GM19035 (cell line): ENCODE results near the gene GNAZ.

Source experiments
- ATAC-seq: cut with Tn5 transposase; IDR thresholded peaks from one replicate; pipeline ENCODE4 v1.9.1; 2021; ENCODE audit not compliant: unreplicated experiment

Gene GNAZ

GRCh38 chr22:23075525-23076216 lies 5.4 kb downstream of the GNAZ start:
- ATAC-seq = no peak

GRCh38 chr22:23076896-23077572 lies 6.7 kb downstream of the GNAZ start:
- ATAC-seq = no peak

GRCh38 chr22:23077627-23078461 lies 7.5 kb downstream of the GNAZ start:
- ATAC-seq = no peak

DNA sequence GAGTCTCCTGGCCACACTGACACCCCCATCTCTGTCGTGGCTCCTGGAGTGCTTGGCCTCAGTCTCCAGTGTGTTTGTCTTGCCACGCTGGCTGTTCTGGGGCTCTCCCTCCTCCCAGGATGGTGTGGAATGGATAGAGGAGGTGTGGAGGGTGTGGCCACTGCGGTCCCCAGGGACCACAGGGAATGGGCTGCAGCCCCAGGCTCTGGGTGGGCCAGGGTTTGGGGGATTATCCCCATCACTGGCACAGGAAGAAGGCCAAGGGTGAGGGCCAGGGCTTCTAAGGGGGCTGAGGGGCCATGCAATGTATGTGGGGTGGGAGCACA lies 8.1 kb downstream of the GNAZ start:
- no peak for ATAC-seq

- ATAC-seq = no peak
Measured at GRCh38 chr22:23079240-23079768, 9.0 kb downstream of the GNAZ start.

- no peak for ATAC-seq
Measured at GRCh38 chr22:23079814-23080521, 9.6 kb downstream of the GNAZ start.

DNA sequence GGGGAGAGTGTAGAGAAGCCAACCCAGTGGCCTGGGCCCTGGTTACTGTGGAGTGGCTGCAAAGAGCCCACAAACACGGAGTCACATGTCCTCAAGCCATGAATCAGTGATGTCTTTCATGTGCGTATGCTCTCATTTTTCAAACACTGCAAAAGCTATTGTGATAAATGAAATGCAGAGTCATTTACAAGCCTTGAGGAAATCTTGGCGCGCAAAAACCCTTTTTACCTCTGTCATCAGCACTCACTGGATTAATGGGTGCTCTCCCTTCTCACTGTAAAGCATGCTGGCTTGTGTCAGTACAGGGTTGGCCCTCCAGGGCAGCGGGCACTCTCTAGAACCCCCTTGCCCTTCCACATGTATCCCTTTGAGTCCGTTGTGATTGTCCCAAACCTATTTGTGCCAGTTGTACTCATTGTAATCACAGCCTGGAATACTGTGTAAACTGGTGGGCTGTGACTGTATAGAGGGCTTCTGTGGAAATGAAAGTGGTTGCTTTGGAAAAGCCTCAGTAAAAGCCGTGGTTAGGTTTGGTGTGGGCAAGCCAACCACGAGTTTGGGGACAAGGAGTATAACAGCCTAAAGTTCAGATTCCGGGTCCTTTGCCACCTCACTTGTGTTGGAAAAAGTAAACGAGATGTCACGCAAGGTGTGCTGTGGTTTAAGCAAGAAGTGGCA lies 10.4 kb downstream of the GNAZ start:
- ATAC-seq = no peak

GRCh38 chr22:23082534-23083314 lies 12.4 kb downstream of the GNAZ start:
- no peak for ATAC-seq

DNA sequence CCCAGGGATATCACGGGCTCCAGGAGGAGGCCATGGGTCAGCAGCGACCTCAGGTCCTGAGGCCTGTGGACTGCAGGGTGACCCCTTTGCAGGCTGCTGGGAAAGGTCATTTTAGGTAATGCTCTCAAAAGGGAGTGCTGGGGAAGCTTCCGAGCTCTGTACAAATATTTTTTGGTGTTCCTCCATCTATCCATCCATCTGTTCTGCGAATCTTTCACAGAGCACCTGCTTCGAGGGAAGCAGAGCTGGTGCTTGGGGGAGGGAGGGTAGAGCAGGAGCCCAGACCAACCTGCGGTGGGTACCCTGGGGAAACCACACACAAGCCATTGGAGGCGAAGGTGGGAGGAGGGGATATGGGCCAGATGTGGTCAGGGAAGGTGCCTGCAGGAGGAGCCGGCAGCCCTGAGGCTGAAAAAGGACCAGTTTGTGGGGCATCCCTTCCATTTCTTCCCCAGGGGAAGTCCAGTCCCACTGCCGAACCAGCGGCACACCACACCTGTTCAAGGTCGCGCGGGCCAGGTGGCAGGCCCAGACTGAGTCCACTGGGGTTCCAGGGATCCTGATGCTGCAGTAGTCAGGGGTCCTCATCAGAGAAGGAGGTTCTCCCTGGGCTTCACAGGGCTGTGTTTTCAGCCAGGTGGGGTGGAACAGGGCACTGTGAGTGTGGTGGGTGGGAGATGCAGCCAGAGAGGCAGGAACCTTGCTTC lies 13.1 kb downstream of the GNAZ start:
- no peak for ATAC-seq

GRCh38 chr22:23084453-23085350 lies 14.4 kb downstream of the GNAZ start:
- ATAC-seq = no peak

- no peak for ATAC-seq
Measured at GRCh38 chr22:23085351-23085671, 15.0 kb downstream of the GNAZ start.

GRCh38 chr22:23085785-23086184 lies 15.5 kb downstream of the GNAZ start:
- ATAC-seq = no peak

DNA sequence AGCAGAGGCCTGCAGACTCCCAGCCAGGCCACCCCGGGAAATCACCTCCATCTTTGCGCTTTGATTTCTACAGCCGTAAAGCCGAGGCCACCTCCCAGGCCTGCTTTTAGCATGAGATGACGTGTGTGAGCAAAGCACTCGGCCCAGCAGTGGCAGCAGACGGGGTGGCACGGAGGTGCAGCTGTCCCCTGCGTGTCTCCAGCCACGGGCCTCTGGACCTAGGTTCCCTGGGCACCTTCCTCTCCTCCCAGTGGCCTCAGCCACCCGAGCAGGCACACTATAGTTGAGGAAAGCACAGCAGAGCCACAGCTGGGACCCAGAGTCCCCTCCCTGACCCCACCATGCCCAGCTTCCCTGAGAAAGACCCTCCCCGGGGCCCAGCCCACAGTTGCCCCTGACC lies 15.9 kb downstream of the GNAZ start:
- no peak for ATAC-seq

DNA sequence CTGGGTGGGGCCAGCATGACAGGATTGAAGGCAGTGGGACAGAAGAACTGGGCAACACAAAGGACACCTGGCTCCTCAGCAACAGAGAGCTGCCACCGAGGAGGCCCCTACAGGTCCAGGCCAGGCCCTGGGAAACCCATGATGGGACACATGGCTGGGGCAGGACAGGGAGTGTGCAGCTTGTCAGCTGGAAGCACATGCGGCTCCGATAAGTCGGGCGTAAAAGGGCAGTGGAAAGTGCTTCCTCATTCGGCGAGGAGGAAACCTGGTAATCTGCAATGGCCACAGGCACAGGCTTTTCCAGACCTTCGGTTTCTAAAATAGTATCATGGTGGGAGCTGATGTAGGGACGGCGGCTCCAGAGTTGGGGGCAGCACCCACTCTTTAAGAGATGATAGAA lies 16.5 kb downstream of the GNAZ start:
- ATAC-seq = no peak

DNA sequence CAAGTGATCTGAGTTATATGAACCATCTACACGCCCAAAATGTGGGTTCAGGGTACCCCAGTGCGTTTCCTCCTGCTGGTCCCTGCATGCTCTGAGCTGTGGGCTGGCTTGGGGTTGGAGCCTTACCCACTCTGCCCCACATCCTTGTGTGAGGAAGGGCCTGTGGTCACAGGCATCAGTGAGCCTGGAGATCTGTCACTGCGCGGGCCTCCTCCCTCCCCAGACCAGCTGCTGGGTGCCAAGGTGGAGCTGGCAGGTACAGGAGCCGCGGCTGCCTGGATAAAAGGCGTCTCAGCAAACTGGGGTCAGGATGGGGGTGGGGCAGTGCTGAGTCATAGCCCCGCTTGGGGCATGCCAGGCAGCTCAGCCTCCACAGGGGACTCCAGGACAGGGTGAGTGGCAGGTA lies 17.9 kb downstream of the GNAZ start:
- no peak for ATAC-seq

DNA sequence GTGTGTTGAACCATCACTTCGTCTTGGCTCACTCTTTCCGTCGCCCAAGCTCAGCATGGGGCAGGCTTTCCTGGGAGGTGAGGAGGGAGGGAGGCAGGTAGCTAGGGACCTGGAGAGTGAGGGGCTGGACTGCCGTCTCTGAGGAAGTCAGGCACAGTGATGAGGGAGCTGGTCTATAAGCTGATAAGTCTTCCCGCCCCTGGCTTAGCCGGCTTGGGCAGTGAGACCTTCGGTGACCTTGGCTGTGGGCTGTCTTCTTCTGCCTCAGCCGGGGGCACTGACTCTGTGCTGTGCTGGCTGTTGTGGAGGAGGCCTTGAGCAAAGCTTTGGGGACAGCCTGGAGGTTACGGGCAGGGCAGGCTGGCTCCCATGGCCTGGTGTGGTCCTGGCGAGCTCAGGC lies 18.7 kb downstream of the GNAZ start:
- no peak for ATAC-seq

DNA sequence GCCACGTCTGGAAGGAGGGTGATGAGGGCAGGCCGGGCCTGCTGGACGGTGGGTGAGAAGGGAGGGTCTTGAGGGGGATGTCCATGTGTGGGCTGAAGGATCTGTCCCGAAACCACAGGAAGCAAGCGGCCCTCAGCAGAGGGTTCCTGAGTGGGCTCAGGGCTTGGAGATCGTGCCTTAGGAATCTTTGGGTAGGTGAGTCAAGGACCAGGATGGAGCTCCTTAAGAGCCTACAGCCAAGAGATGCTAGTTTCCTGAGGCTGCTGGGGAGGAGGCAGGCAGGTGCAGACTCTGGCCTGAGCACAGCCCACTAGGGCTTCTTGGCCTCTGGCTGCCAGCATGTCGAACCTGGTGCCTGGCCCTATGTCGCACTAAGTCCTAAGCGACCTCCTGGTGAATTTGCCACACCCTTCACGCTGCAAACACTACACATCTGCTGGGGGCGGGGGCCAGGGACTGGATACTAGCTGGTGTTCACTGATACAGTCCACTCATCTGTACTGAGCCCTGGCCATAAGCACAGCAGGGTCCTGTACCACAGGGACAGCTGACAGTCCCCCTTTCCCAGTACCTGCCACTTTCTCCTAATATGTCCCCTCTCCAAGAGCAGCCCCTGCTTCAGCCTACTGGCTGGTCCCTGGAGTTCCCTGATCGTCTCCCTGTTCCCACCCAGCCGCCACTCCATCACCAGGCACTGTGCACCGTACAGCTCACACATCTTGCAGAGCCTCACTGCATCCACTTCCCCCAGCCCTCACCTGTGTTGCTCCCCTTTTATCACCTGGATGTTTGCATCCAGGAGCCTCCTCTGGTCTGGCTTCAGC lies 19.5 kb downstream of the GNAZ start:
- ATAC-seq = no peak

GRCh38 chr22:23090457-23090835 lies 20.1 kb downstream of the GNAZ start:
- ATAC-seq = no peak
